GM13977 (cell line): ENCODE data around the gene PCDHGB6.
"Not testable (repeated sequence)": the region's sequence is repeated elsewhere in the genome, so short reads cannot be mapped to it uniquely, and the experiment has no call there.

Experiments
- DNase-seq: peaks from one replicate; pipeline ENCODE4 v3.0.0; 2012; ENCODE audit warnings: low spot score
- CTCF ChIP-seq: IDR thresholded peaks from 2 replicates; pipeline ENCODE4 v1.5.1; 2012; ENCODE audit warnings: mild to moderate bottlenecking, control low read depth; ENCODE audit not compliant: insufficient read depth; ENCODE audit errors: extremely low read depth, missing control alignments
- in situ Hi-C: fragments of 300-500 bp; cut with MboI; formaldehyde crosslinking; loops from one replicate; pipeline ENCODE4 v1.12.0; 2022; ENCODE audit warnings: low sequenced_read_pairs, low pct_unique_long_range_greater_than_20kb, mixed read lengths, inconsistent platforms; ENCODE audit not compliant: unreplicated experiment

PCDHGB6 gene

GRCh38 chr5:141392429-141393198 is 15.2 kb upstream of the PCDHGB6 start, which contains the start of gene PCDHGA8:
TSS of gene PCDHGA8 (plus strand) at chr5:141392633. CDS start at chr5:141392814, 181 bp downstream.
- in situ Hi-C loops, result no loop called here
- no peak for DNase-seq
- TF ChIP-seq CTCF, result no peak

GRCh38 chr5:141393267-141393666 is 14.6 kb upstream of the PCDHGB6 start:
- no peak for TF ChIP-seq CTCF
- in situ Hi-C loops, result no loop called here
- DNase-seq, result no peak

DNA sequence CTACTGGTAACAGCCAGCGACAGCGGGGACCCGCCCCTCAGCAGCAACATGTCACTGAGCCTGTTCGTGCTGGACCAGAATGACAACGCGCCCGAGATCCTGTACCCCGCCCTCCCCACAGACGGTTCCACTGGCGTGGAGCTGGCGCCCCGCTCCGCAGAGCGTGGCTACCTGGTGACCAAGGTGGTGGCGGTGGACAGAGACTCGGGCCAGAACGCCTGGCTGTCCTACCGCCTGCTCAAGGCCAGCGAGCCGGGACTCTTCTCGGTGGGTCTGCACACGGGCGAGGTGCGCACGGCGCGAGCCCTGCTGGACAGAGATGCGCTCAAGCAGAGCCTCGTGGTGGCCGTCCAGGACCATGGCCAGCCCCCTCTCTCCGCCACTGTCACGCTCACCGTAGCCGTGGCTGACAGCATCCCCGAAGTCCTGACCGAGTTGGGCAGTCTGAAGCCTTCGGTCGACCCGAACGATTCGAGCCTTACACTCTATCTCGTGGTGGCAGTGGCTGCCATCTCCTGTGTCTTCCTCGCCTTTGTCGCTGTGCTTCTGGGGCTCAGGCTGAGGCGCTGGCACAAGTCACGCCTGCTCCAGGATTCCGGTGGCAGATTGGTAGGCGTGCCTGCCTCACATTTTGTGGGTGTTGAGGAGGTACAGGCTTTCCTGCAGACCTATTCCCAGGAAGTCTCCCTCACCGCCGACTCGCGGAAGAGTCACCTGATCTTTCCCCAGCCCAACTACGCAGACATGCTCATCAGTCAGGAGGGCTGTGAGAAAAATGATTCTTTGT is 13.2 kb upstream of the PCDHGB6 start:
- in situ Hi-C loops, result not testable (repeated sequence)

GRCh38 chr5:141397756-141398551 is 9.9 kb upstream of the PCDHGB6 start, which contains the start of gene PCDHGB5:
TSS of gene PCDHGB5 (plus strand) at chr5:141397947. CDS start at chr5:141398128, 181 bp downstream.
- peak; percentile 59 for TF ChIP-seq CTCF
- in situ Hi-C loops, DNase-seq: not testable (repeated sequence)

More for the DNA sequence above, 13.2 kb upstream of the PCDHGB6 start:
- not testable (repeated sequence) for DNase-seq

- DNase-seq, result no peak
- in situ Hi-C loops, result no loop called here
- no peak for TF ChIP-seq CTCF
Observed at GRCh38 chr5:141398608-141399007, 9.2 kb upstream of the PCDHGB6 start.

- DNase-seq, result no peak
- in situ Hi-C loops, result no loop called here
- TF ChIP-seq CTCF, result no peak
Observed at GRCh38 chr5:141399555-141400258, 8.1 kb upstream of the PCDHGB6 start.
